Endometrial microvascular endothelial cells (primary cell): ENCODE results near the gene RNF25. TPM values are rescaled to one million over a fixed set of nuclear protein-coding genes. Genes with fewer than 3 reads are reported as not detected.
"Not testable (repeated sequence)": the region's sequence is repeated elsewhere in the genome, so short reads cannot be mapped to it uniquely, and the experiment has no call there.

Experiments used
- in situ Hi-C: cut with HindIII; loops from 2 replicates; pipeline ENCODE4 v1.10.0; 2017; ENCODE audit warnings: low sequenced_read_pairs, low pct_unique_long_range_greater_than_20kb; ENCODE audit errors: inconsistent ontology term
- total RNA-seq: library from RNA; depleted of rRNA; stranded (reverse); fragments of >200 nt; gene quantifications from one replicate; pipeline ENCODE4 v1.2.3, GENCODE V29; 2015; ENCODE audit errors: inconsistent ontology term

The RNF25 gene
- total RNA-seq, 1 donor from 2014 or later: 30.7 TPM

DNA sequence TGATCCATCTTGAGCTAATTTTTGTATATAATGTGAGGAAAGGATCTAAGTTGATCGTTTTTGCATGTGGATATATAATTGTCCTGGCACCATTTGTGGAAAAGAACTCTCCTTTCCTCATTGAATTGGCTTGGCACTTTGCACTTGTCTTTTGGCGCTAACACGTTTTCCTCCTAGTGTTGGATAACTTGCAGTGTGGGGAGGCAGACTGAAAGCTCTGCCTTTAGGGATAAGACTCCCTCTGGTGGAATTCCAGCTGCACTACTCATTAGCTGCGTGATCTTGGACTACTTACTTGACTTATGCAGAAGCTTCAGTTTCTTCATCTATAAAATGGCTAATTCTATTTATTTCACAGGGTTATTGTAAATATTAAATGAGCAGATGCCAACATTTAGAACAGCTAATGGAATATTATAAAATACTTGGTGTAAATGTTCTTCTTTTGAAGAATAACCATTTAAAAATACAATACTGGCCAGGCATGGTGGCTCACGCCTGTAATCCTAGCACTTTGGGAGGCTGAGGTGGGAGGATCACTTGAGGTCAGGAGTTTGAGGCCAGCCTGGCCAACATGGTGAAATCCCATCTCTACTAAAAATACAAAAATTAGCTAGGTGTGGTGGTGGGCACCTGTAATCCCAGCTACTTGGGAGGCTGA, 15.7 kb upstream of the RNF25 start:
- in situ Hi-C loops: not testable (repeated sequence)

DNA sequence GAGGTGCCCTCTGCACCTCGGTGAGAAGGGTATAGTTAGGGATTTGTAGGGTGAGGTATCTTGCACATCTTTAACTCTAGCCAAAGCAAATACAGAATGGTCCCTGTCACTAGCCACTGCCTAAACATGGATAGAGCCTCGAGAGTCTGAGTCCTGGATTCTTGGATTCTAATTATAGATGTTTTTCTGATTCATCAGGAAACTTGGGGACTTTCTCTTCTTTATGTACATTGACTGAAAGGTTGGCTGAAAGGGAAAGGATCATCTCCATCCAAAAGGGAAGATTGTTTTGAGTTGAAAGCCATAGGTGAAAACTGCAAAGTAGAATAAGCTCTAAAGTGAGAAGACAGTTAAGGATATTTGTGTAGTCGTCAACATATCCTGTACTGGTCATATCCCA, 8.3 kb upstream of the RNF25 start:
- in situ Hi-C loops: no loop called here

DNA sequence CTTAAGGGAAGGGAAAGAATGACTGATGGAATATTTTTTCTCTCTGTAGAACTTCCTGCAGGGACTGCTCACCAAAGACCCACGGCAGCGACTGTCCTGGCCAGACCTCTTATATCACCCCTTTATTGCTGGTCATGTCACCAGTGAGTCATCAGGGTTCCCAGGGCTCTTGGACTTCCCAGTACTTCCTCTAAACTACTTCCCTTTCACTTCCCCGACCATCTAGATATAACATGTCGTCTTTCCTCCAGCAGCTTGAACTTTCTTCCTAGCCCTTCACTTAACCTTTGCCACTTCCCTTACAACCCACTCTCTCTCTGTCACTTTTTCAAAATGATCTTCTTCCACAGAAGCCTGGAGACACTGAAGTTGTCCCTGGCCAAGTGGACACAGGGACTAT, 7.3 kb upstream of the RNF25 start:
- in situ Hi-C loops: no loop called here

DNA sequence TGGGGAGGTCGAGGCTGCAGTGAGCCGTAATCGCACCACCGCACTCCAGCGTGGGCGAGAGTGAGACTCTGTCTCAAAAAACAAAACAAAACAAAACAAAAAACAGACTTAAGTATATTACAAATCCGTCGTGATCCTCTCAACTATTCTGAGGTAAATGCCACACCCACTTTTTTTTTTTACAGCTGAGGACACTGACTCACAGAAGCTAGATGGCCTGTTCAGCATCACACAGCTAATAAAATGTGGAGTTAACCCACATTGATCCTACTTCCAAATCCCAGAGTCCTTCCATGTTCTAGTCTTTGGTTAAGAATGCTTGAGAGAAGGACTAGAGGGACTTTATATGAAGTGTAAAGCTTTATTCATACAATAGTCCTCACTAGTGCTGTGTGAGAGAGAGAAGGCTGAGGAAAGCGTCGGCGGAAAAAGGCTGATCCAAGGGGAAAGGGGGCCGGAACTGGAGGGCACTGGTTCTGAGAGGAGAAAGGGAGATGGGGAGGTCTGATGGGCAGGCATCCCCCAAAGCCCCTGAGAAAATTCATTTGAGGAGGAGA, 627 bp downstream of the RNF25 start:
- in situ Hi-C loops: no loop called here

DNA sequence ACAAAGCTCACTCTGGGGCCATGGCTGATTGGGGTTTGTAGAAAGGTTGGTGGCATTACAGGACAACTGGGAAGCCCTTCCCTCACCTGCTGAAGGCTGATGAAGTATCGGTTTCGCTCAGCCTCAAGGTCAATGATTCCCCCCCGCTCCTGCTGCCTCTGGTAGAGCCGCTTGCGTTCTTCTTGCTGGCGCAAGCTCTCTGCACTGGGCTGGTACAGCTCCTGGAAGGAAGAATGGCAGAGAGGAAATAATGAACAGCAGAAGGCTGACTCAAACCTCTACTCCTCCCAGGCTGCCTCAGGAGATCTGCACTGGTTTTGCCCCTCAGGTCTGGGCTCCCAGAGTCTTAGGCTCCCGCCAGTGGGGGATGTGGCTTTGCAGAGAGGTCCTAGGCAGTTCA, 7.1 kb downstream of the RNF25 start:
- in situ Hi-C loops: no loop called here

DNA sequence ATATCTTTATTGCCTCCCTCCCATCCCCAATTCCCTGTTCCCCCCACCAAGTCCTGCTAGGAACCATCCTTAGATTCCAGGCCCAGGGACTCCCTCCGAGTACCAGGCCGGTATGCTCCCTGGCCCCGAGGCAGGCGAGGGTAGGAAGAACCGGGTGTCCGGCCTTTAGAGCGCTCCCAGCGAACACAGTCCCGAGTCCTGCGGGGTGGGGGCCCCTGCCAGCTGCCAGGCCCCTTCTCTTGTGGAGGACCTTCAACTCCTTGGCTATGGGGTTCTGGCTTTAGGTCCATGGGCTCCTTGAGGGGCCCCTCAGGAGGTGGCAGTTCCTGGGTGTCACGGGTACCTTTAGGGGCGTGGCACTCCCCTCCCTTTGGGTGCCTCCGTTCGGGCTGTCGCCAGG, 7.9 kb downstream of the RNF25 start:
- in situ Hi-C loops: no loop called here

DNA sequence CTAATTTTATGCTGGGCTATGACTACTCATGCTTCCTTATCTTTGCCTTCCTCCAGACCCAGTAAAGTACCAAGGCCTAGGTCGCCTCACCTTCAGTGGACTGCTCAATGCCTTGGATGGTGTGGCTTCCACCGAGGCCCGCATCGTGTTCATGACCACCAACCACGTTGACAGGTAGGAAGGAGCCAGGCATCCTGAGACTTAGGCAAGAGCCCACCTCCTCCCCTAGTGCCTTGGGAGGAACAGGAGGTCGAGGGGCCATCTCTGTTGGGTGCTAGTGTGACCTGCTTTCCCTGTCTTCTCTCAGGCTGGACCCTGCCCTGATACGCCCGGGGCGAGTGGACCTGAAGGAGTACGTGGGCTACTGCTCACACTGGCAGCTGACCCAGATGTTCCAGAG, 9.0 kb downstream of the RNF25 start:
- in situ Hi-C loops: no loop called here

DNA sequence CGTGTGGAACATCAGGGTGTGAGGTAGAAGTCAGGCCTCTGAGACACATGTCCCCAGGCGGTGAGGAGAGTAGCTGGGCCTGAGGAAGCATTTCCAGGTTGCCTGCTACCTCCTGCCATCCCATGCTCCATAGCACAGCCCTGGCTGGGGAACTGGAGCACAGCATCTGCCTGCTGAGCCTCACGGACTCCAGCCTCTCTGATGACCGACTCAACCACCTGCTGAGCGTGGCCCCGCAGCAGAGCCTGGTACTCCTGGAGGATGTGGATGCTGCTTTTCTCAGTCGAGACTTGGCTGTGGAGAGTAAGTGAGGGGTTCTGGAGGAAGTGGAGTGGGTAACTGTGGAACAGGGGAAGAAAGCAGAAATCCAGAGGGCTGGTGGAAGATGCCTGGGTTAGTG, 9.4 kb downstream of the RNF25 start:
- in situ Hi-C loops: no loop called here

DNA sequence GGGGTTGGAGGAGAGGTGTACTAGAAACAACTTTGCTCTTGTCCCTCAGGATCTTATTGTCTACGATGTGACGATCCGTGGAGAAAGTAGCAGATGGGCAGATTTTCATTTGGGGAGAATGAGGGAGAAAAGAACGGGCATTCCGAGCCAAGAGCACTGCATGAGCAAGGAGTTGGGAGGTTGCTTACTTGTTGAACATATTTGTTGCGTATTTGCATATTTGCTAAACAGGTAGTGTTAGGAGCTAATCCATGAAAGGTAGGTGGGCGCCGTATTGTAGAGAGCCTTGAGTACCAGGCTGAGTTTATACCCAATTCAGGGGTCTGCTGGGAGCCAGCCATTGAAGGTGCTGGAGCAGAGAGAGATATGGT, 11.8 kb downstream of the RNF25 start:
- in situ Hi-C loops: no loop called here

DNA sequence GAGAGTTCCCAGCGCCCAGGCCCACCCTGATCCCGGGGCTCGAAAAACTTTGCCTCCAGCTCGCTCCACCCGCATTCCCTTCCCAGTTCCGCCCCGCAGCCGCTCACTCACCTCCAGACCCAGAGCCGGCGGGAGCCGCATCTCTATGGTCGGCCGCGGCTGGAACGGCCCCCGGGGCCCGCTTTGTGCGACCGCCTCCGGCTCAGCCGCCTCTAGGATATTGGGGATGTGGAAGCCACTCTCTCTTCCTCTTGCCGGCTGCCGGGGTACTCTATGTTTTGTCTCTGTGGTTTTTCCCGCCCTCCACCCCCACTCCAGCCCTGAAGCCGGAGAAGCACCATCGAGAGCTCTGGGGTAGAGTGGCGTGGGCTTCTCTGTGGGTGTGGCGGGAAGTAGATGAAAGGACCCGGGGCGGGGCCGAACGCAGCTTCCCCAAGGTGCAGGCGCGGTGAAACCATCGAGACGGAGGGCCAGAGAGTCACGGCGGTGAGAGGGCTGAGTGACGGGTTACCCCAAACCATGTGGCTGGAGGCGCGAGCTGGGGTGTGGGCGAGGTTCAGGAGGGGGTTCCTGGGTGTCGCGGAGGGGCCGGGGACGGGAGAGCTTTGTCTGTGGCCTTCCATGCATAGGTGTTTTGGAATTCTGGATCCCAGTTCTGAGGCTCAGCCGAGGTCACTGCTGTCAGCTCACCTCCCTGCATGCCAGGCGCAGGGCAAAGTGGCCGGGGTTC, 12.4 kb downstream of the RNF25 start, which contains the start of the genes BCS1L and ZNF142:
BCS1L (plus strand) TSS at position 426 of the 730 bp plus-strand sequence. CDS start 1,305 bp downstream, outside the sequence.
ZNF142 (minus strand) TSS at position 366 of the 730 bp plus-strand sequence. CDS start 3,194 bp downstream, outside the sequence.
- in situ Hi-C loops: no loop called here

DNA sequence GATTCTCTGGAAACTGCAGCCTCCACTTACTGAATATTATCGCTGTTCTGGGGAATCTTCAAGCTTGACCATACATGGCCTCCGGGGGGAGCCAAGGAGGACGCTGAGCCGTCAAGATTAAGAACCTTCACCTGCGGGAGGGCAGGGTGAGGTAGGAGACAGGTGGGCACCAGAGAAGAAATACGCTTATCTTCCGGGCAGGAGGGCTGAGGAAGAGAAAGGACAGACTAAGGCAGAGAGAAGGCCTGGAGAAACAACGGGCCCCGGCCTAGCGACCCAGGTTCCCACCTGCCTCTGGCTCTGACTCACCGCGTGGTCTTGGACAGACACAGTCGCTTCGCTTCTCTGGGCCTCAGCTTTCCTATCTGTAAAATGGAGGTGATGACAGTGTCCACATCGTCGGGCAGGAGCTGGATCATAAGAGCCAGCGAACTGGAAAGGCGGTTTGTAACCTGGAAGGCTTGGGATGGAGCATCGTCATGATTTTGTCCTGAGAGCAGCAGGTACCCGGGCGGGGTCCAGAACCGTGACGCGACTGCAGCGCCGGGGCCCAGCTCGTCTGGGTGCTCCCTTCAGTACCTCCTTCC, 13.0 kb downstream of the RNF25 start:
- in situ Hi-C loops: no loop called here

DNA sequence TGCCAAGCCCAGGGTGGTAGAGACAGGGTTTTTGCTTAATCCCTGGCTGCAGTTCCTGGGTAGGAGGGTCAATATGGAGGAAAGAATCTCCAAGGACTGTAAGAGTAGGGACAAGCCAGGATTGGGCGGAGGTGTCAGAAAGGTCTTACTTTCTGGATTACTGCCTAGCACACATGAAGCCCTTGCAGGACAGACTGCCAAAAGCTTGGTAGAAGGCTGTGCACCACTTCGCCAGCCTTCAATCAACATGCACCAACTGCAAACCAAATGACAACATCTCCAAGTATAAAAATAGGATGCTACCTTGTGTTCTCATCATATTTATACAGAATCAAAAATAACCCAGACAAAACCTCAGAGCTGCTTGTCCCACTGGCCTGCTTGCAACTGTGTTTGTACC, 16.1 kb downstream of the RNF25 start:
- in situ Hi-C loops: no loop called here

DNA sequence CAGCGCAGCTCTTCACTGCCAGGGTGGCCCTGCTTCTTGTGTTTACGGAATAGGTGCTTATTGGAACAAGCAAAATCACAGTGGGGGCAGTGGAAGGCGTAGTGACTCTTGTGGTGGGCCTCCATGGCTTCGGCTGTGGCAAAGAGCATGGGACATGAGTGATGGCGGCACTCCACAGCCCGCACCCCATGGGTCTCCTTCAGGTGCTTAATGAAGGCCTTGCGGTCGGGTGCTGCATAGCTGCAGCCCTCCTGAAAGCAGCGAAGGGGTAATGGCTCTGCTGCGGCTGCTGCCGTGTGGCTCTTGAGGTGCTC, 23.1 kb downstream of the RNF25 start:
- in situ Hi-C loops: no loop called here

DNA sequence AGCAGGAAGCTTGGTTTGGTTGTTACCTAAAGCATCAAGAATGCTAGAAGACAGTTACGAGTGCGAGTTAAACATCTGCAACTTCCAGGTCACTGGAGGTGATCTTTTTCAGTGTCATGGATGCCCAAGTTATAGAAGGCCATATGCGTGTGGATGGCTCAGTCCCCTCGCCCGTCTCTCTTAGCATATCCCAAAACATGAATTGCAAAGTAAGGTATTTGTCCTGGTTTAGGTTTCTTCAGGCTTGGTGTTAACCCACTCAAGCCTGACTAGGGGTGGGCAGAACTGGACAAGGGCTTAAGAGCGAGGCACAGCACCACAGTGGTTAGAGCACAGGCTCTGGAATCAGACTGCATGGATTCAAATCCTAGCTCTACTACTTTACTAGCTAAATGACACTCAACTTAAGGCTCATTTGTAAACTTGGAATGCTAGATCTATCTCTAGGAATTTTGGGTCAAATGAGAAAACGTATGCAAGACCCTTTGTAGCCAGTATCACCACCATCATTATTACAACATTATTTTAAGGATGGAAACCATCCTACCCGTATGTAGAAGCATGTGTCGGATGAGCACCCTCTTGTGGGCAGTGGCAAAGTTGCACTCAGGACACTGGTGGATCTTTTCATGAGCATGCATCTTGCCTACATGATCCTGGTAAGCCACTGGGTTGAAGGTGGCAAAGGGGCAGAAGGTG, 23.6 kb downstream of the RNF25 start:
- in situ Hi-C loops: no loop called here

DNA sequence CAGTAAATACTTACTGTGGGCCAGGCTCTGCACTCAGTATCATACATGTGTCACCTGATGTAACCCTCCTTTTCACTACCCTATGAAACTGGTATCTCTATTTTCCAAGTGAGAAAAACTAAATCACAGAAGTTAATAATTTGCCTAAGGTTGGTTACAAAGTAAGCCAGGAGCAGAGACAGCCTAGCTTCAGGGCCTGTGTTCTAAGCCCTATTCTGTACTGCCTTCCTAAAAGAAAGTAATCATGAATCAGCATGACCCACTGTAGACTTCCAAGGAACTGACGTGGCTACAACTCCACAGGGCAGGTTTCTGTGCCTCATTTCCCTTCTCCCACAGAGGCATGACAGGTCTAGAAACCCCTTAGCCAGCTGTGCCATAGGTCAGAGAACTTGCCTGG, 26.7 kb downstream of the RNF25 start:
- in situ Hi-C loops: no loop called here

DNA sequence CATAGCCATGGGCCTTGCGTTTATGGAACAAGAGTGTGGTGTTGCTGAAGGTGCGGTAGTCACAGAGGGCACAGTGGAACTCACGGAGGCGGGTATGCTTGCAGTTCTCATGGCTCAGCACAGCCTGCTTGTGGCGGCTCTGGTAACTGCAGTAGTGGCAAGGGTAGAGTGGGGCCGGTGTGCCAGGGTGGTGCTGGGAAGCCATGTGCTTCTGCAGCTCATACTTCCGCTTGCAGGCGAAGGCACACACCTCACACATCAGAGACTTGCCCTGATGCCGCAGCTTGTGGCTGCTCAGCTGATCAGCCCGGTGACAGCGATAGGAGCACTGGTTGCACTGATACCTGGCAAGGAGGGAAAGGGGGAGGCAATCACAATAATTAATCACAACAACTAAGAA, 27.1 kb downstream of the RNF25 start:
- in situ Hi-C loops: no loop called here

DNA sequence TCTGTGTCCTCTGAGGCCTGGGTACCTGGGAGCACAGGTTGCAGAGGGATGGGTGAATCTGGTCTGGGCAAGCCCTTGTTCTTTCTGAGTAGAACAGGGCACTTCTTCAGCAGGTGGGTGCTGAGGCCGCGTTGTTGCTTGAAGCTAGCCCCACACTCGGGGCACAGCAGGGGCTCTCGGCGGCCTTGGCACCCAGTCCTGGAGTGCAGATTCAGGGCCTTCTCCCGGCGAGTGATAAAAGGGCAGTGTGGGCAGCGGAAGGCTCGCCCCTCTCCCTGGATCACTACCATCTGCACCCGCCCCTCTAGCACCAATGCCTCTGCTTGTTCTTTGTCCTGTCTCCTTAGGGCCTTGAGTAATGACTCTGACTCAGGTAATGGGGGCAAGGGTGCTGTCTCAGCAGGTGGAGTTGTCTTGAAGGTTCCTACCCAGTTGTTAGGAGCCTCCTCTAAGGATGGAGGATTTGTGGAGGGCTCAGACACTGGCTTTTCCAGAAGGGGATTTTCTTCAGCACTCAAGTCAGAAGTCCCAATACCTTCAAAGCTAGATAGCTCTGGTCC, 28.0 kb downstream of the RNF25 start:
- in situ Hi-C loops: no loop called here

DNA sequence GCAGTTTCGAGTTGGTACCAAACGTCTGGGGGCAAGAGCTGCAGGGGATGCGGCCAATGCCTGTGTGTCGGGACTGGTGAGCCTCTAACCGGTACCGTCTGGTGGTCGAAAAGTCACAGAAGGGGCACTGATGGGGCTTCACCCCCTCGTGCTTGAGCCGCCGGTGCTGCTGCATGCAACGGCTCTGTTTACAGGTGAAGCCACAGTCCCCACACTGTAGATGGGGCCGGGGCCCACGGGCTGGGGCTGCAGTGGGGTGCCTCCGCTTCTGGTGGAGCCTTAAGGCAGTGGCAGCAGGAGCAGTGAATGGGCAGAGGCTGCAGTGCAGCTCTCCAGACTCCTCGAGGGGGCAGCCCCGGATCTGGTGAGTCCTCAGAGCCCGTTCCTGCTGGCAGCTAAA, 29.0 kb downstream of the RNF25 start:
- in situ Hi-C loops: no loop called here

DNA sequence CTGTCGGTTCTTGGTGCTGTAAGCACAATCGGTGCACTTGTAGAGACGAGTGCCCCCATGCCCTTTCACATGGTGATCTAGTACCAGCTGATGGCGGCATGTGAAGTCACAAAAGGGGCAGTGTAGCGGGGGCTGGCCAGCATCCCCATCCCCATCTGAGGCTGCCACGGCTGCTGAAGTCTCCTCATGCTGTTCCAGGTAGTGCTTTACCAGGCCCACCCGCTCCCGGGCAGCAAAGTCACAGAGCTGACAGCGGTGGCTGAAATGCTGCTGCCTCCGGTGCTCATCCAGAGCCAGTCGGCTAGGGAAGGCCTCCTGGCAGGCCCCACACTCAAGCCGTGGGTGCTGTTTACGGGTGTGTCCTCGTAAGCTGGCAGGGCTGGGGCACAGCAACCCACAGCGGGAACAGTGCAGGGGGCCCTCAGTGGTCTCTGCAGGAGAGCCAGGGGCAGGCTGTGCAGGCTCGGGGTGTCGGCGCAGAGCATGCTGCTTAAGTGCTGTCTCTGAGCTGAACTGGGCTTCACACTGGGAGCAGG, 29.6 kb downstream of the RNF25 start:
- in situ Hi-C loops: no loop called here
